Gastrocnemius medialis (tissue), 4 donors: ENCODE results near the gene COPS7A.

ENCODE experiments used
- POLR2A ChIP-seq, 2 donors: fragments of 450-650 bp; IDR thresholded peaks; one replicate each; pipeline ENCODE4 v1.6.1; 2017; ENCODE audit warnings: antibody characterized with exemption in 2 of 2, mild to moderate bottlenecking in 2 of 2, moderate library complexity in 2 of 2
- TF ChIP-seq, protein P1 (sequence below), 5 experiments: fragments of 450-650 bp in 3 of 5; fragments of 200-600 bp in 2 of 5; sonication (generic) in 2 of 5; IDR thresholded peaks in 4 of 5; conservative IDR thresholded peaks in 1 of 5; 1 replicate in 4 of 5; 2 replicates in 1 of 5; pipeline ENCODE4 v1.5.1; 2016 to 2019; ENCODE audit warnings: antibody characterized with exemption in 5 of 5, mild to moderate bottlenecking in 3 of 5, moderate library complexity in 3 of 5

DNA sequence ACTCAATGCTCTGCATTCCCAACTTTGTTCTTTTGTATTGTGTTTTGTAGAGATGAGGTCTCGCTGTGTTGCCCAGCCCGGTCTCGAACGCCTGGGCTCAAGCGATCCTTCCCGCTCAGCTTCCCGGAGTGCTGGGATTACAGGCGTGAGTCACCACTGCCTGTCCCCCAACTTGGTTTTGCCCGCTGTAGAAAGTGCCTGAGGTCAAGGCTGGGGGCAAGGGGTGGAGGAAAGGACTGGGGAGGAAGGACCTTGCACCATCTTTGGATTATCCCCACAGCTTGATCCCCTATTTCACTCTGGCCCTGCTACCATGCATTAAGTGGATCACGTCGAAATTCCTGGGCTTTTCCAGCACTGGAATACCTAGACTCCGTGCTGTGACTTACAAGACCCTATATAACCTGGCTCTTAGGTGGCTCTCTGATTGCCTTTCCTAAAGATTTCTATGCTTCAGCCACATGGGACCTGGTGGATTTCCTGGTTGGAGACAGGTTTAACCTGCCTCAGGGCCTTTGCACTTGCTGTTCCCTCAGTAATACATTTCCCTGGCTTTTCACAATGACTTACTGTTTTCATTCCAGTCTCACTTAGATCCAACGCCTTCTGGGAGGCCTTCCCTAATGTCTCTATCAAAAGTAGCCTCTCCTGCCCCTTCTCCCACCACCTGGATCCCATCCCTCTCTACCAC lies 22.6 kb upstream of the COPS7A start:
- TF ChIP-seq, protein P1, sequence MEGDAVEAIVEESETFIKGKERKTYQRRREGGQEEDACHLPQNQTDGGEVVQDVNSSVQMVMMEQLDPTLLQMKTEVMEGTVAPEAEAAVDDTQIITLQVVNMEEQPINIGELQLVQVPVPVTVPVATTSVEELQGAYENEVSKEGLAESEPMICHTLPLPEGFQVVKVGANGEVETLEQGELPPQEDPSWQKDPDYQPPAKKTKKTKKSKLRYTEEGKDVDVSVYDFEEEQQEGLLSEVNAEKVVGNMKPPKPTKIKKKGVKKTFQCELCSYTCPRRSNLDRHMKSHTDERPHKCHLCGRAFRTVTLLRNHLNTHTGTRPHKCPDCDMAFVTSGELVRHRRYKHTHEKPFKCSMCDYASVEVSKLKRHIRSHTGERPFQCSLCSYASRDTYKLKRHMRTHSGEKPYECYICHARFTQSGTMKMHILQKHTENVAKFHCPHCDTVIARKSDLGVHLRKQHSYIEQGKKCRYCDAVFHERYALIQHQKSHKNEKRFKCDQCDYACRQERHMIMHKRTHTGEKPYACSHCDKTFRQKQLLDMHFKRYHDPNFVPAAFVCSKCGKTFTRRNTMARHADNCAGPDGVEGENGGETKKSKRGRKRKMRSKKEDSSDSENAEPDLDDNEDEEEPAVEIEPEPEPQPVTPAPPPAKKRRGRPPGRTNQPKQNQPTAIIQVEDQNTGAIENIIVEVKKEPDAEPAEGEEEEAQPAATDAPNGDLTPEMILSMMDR (IDR thresholded peaks at IDR 0.05 in 4 of 5, conservative IDR thresholded peaks at IDR 0.05 in 1 of 5), result no peak
- TF ChIP-seq POLR2A (IDR thresholded peaks at IDR 0.05), result no peak
